Activated naive CD8-positive, alpha-beta T cell treated with anti-CD3 and anti-CD28 coated beads, Interleukin-2, amount 50 U/mL, for 24 hours (primary cell): ENCODE data around the gene ARHGAP4.

Experiments
- ATAC-seq: fragments of 150-1000 bp; cut with Tn5 transposase; one replicate; pipeline ENCODE4 v1.10.0; 2021
- DNase-seq: peaks from one replicate; pipeline ENCODE4 v3.0.0; 2021
- H3K27ac Mint-ChIP-seq: one replicate; pipeline ENCODE4 v1.8.0; 2021; ENCODE audit warnings: mild to moderate bottlenecking, mixed read lengths
- H3K27me3 Mint-ChIP-seq: one replicate; pipeline ENCODE4 v1.8.0; 2021; ENCODE audit warnings: mixed read lengths
- H3K36me3 Mint-ChIP-seq: one replicate; pipeline ENCODE4 v1.8.0; 2021; ENCODE audit warnings: low read depth, mixed read lengths
- H3K4me1 Mint-ChIP-seq: one replicate; pipeline ENCODE4 v1.8.0; 2021; ENCODE audit warnings: mixed read lengths
- H3K4me3 Mint-ChIP-seq: one replicate; pipeline ENCODE4 v1.8.0; 2021; ENCODE audit warnings: mild to moderate bottlenecking, moderate library complexity, mixed read lengths
- H3K9me3 Mint-ChIP-seq: one replicate; pipeline ENCODE4 v1.8.0; 2021; ENCODE audit warnings: mixed read lengths

The ARHGAP4 gene

GRCh38 chrX:153884136-153884535, 41.9 kb downstream of the ARHGAP4 start:
- Mint-ChIP-seq H3K36me3 (no peaks in the 10 kb centered on the region), H3K27me3 (peaks cover 34% of the 10 kb centered on the region), H3K27ac (no peak overlapping the region), H3K9me3 (no peaks in the 10 kb centered on the region), H3K4me1 (peaks cover 3% of the 10 kb centered on the region), H3K4me3 (no peak overlapping the region)
- DNase-seq (no peak), ATAC-seq (no peak)

GRCh38 chrX:153883163-153883843, 42.8 kb downstream of the ARHGAP4 start:
- Mint-ChIP-seq H3K27ac (no peak overlapping the region), H3K9me3 (no peaks in the 10 kb centered on the region), H3K36me3 (no peaks in the 10 kb centered on the region), H3K4me1 (peaks cover 9% of the 10 kb centered on the region), H3K4me3 (no peak overlapping the region), H3K27me3 (peaks cover 35% of the 10 kb centered on the region)
- DNase-seq (no peak), ATAC-seq (no peak)

- peaks cover 35% of the 10 kb centered on the region for H3K27me3 Mint-ChIP-seq
- ATAC-seq (no peak), DNase-seq (no peak)
- no peaks in the 10 kb centered on the region for H3K36me3 Mint-ChIP-seq
- peaks cover 15% of the 10 kb centered on the region for H3K4me1 Mint-ChIP-seq
- H3K27ac Mint-ChIP-seq: no peak overlapping the region
- no peaks in the 10 kb centered on the region for H3K9me3 Mint-ChIP-seq
- H3K4me3 Mint-ChIP-seq: no peak overlapping the region
Observed at GRCh38 chrX:153882557-153882956, 43.5 kb downstream of the ARHGAP4 start.

- DNase-seq (no peak), ATAC-seq (no peak)
- H3K4me1 Mint-ChIP-seq: peaks cover 15% of the 10 kb centered on the region
- no peaks in the 10 kb centered on the region for H3K9me3 Mint-ChIP-seq
- H3K36me3 Mint-ChIP-seq: no peaks in the 10 kb centered on the region
- no peak overlapping the region for H3K27ac Mint-ChIP-seq
- H3K4me3 Mint-ChIP-seq: no peak overlapping the region
- H3K27me3 Mint-ChIP-seq: peaks cover 31% of the 10 kb centered on the region
Observed at GRCh38 chrX:153882086-153882498, 44.0 kb downstream of the ARHGAP4 start.

- DNase-seq (no peak), ATAC-seq (no peak)
- Mint-ChIP-seq H3K4me3 (no peak overlapping the region), H3K4me1 (peaks cover 15% of the 10 kb centered on the region), H3K27me3 (peaks cover 34% of the 10 kb centered on the region), H3K36me3 (no peaks in the 10 kb centered on the region), H3K9me3 (no peaks in the 10 kb centered on the region), H3K27ac (no peak overlapping the region)
Observed at GRCh38 chrX:153881281-153881680, 44.8 kb downstream of the ARHGAP4 start.

GRCh38 chrX:153880440-153880815, 45.6 kb downstream of the ARHGAP4 start:
- H3K36me3 Mint-ChIP-seq: no peaks in the 10 kb centered on the region
- peaks cover 15% of the 10 kb centered on the region for H3K4me1 Mint-ChIP-seq
- H3K4me3 Mint-ChIP-seq: no peak overlapping the region
- no peak for ATAC-seq
- peaks cover 37% of the 10 kb centered on the region for H3K27me3 Mint-ChIP-seq
- no peak overlapping the region for H3K27ac Mint-ChIP-seq
- DNase-seq: no peak
- no peaks in the 10 kb centered on the region for H3K9me3 Mint-ChIP-seq

GRCh38 chrX:153879741-153880439, 46.2 kb downstream of the ARHGAP4 start:
- no peak overlapping the region for H3K27ac Mint-ChIP-seq
- peaks cover 15% of the 10 kb centered on the region for H3K4me1 Mint-ChIP-seq
- H3K4me3 Mint-ChIP-seq: no peak overlapping the region
- ATAC-seq (no peak), DNase-seq (no peak)
- peaks cover 33% of the 10 kb centered on the region for H3K27me3 Mint-ChIP-seq
- no peaks in the 10 kb centered on the region for H3K36me3 Mint-ChIP-seq
- no peaks in the 10 kb centered on the region for H3K9me3 Mint-ChIP-seq

GRCh38 chrX:153878969-153879653, 47.0 kb downstream of the ARHGAP4 start:
- Mint-ChIP-seq H3K4me1 (peaks cover 15% of the 10 kb centered on the region), H3K36me3 (no peaks in the 10 kb centered on the region), H3K27me3 (peaks cover 26% of the 10 kb centered on the region), H3K9me3 (no peaks in the 10 kb centered on the region), H3K27ac (no peak overlapping the region), H3K4me3 (no peak overlapping the region)
- ATAC-seq: peak; percentile 74
- DNase-seq: no peak

- Mint-ChIP-seq H3K4me3 (no peak overlapping the region), H3K27me3 (peaks cover 26% of the 10 kb centered on the region), H3K36me3 (no peaks in the 10 kb centered on the region), H3K27ac (no peak overlapping the region), H3K4me1 (peaks cover 15% of the 10 kb centered on the region), H3K9me3 (no peaks in the 10 kb centered on the region)
- DNase-seq (no peak), ATAC-seq (no peak)
Observed at GRCh38 chrX:153878345-153878744, 47.7 kb downstream of the ARHGAP4 start.

GRCh38 chrX:153877571-153878261, 48.3 kb downstream of the ARHGAP4 start:
- peaks cover 15% of the 10 kb centered on the region for H3K4me1 Mint-ChIP-seq
- H3K27ac Mint-ChIP-seq: no peak overlapping the region
- DNase-seq (no peak), ATAC-seq (no peak)
- H3K27me3 Mint-ChIP-seq: peaks cover 23% of the 10 kb centered on the region
- no peaks in the 10 kb centered on the region for H3K9me3 Mint-ChIP-seq
- H3K36me3 Mint-ChIP-seq: no peaks in the 10 kb centered on the region
- no peak overlapping the region for H3K4me3 Mint-ChIP-seq

- Mint-ChIP-seq H3K9me3 (no peaks in the 10 kb centered on the region), H3K27ac (no peak overlapping the region), H3K4me1 (peaks cover 15% of the 10 kb centered on the region), H3K36me3 (no peaks in the 10 kb centered on the region), H3K27me3 (peaks cover 20% of the 10 kb centered on the region), H3K4me3 (no peak overlapping the region)
- ATAC-seq: no peak
- no peak for DNase-seq
Observed at GRCh38 chrX:153876112-153876491, 50.0 kb downstream of the ARHGAP4 start.

GRCh38 chrX:153875391-153876111, 50.5 kb downstream of the ARHGAP4 start:
- no peak overlapping the region for H3K27ac Mint-ChIP-seq
- no peaks in the 10 kb centered on the region for H3K9me3 Mint-ChIP-seq
- ATAC-seq (no peak), DNase-seq (peak; percentile 70)
- no peaks in the 10 kb centered on the region for H3K36me3 Mint-ChIP-seq
- H3K4me3 Mint-ChIP-seq: no peak overlapping the region
- peaks cover 15% of the 10 kb centered on the region for H3K4me1 Mint-ChIP-seq
- H3K27me3 Mint-ChIP-seq: peaks cover 16% of the 10 kb centered on the region

GRCh38 chrX:153874366-153875125, 51.5 kb downstream of the ARHGAP4 start:
- ATAC-seq: no peak
- no peak for DNase-seq
- Mint-ChIP-seq H3K4me1 (peaks cover 15% of the 10 kb centered on the region), H3K27ac (no peak overlapping the region), H3K9me3 (no peaks in the 10 kb centered on the region), H3K27me3 (peaks cover 14% of the 10 kb centered on the region), H3K4me3 (no peak overlapping the region), H3K36me3 (no peaks in the 10 kb centered on the region)

- DNase-seq: no peak
- Mint-ChIP-seq H3K4me1 (peaks cover 10% of the 10 kb centered on the region), H3K9me3 (no peaks in the 10 kb centered on the region), H3K4me3 (no peak overlapping the region), H3K27ac (no peak overlapping the region), H3K36me3 (no peaks in the 10 kb centered on the region), H3K27me3 (peaks cover 11% of the 10 kb centered on the region)
- ATAC-seq: no peak
Observed at GRCh38 chrX:153874085-153874365, 52.0 kb downstream of the ARHGAP4 start.
